HepG2 (cell line): ENCODE results near the gene MCMBP. TPM values are rescaled to one million over a fixed set of nuclear protein-coding genes. Genes with fewer than 3 reads are reported as not detected.
A peak's percentile ranks its signal among the peaks of the same experiment; 100 is the strongest.

Experiments
- JDP2 ChIP-seq: sonication (generic); formaldehyde crosslinking; IDR thresholded peaks from 2 replicates; pipeline ENCODE4 v1.8.1; 2022; ENCODE audit warnings: missing genetic modification reagents, borderline replicate concordance
- PHF8 ChIP-seq: sonication (generic); formaldehyde crosslinking; IDR thresholded peaks from 2 replicates; pipeline ENCODE4 v1.5.0; 2020; ENCODE audit warnings: missing genetic modification reagents
- PLRG1 ChIP-seq: fragments of 450-650 bp; conservative IDR thresholded peaks from 2 replicates; pipeline ENCODE4 v1.6.1; 2016
- RAD51 ChIP-seq: fragments of 450-650 bp; IDR thresholded peaks from 2 replicates; pipeline ENCODE4 v1.6.1; 2016; ENCODE audit warnings: borderline replicate concordance
- ZNF350 ChIP-seq: sonication (generic); formaldehyde crosslinking; IDR thresholded peaks from 2 replicates; pipeline ENCODE4 v1.4.0; 2020; ENCODE audit warnings: mild to moderate bottlenecking, low read depth, missing genetic modification reagents, borderline replicate concordance
- ZNF530 ChIP-seq: sonication (generic); formaldehyde crosslinking; IDR thresholded peaks from 2 replicates; pipeline ENCODE4 v1.5.0; 2020; ENCODE audit warnings: low read depth, mild to moderate bottlenecking, missing genetic modification reagents
- ZNF570 ChIP-seq: sonication (generic); formaldehyde crosslinking; IDR thresholded peaks from 2 replicates; pipeline ENCODE4 v1.4.0; 2020; ENCODE audit warnings: mild to moderate bottlenecking, missing genetic modification reagents, borderline replicate concordance
- polyA plus RNA-seq, 8 experiments: library from polyadenylated mRNA; depleted of rRNA in 3 of 8; stranded (reverse) in 7 of 8; unstranded in 1 of 8; fragments of >200 nt; fragmentation: Illumina TruSeq in 4 of 8; extraction: Trizol in 4 of 8; gene quantifications; 2 replicates each; pipeline versions ENCODE4 v1.2.1 to v1.2.3, GENCODE V29; 2011 to 2016; ENCODE audit warnings: low read depth in 4 of 8, missing spikeins in 1 of 8, mixed read lengths in 1 of 8; ENCODE audit not compliant: insufficient read depth in 1 of 8
- total RNA-seq, 5 experiments: library from RNA; depleted of rRNA; stranded (reverse); fragments of >200 nt; fragmentation: Illumina TruSeq; extraction: Trizol; gene quantifications; 2 replicates each; pipeline ENCODE4 v1.2.3, GENCODE V29; 2016; ENCODE audit warnings: low read depth in 1 of 5
- TF ChIP-seq, protein P1 (sequence below): IDR thresholded peaks from 2 replicates; pipeline ENCODE4 v1.6.1; 2012; ENCODE audit warnings: low read length, improper control_type of control experiment
- TF ChIP-seq, protein P2 (sequence below): sonication (generic); formaldehyde crosslinking; IDR thresholded peaks from 2 replicates; pipeline ENCODE4 v1.5.0; 2020; ENCODE audit warnings: mild to moderate bottlenecking, missing genetic modification reagents
- TF ChIP-seq, protein P3 (sequence below): sonication (generic); formaldehyde crosslinking; IDR thresholded peaks from 2 replicates; pipeline ENCODE4 v1.5.1; 2020; ENCODE audit warnings: mild to moderate bottlenecking, missing genetic modification reagents, moderate library complexity
- TF ChIP-seq, protein P4 (sequence below): sonication (generic); formaldehyde crosslinking; IDR thresholded peaks from 2 replicates; pipeline ENCODE4; 2020; ENCODE audit warnings: missing genetic modification reagents, mild to moderate bottlenecking, borderline replicate concordance
- TF ChIP-seq, protein P5 (sequence below): fragments of 450-650 bp; IDR thresholded peaks from 2 replicates; pipeline ENCODE4 v1.6.1; 2017; ENCODE audit warnings: mild to moderate bottlenecking

Gene MCMBP
- total and polyA plus RNA-seq, 2 of the 13 experiments (the other 11 are each of a cell fraction or from before 2014, with no cell fraction given): 35.7 to 62.4 TPM

DNA sequence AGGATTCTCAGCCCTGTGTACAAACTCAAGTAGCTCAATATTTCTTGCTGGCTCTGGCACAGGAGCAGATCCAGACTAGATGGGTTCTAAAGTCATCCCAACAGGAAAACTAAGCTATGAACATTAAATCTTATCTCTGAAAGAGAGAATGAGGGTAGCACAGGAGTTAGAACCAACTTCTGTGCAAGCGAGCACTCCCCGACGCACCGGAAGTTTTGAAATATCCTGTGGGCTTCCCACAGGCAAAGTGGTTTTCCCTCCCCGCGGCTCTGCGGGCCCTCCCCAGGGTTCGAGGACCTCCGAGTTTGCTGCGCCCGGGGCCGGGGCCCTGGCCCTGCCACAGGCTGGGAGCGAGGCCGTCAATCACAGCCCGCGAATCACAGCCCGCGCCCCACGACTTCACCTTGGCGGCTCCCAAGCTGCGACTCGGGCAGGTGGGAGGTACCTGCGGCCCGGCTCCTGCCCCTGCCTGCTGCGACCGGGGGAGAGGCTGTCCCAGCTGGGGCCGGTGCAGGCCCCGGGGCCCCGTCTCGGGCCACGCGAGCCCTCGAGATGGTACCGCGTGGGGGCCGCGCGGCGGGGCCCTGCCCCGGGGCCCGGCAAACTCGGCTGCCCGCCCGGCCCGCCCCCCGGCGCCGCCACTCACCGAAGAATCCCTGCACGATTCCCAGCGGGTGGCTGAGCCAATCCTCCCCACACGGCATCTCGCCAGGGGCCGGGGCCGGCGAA, 598 bp downstream of the MCMBP start (continued):
- TF ChIP-seq, protein P1, sequence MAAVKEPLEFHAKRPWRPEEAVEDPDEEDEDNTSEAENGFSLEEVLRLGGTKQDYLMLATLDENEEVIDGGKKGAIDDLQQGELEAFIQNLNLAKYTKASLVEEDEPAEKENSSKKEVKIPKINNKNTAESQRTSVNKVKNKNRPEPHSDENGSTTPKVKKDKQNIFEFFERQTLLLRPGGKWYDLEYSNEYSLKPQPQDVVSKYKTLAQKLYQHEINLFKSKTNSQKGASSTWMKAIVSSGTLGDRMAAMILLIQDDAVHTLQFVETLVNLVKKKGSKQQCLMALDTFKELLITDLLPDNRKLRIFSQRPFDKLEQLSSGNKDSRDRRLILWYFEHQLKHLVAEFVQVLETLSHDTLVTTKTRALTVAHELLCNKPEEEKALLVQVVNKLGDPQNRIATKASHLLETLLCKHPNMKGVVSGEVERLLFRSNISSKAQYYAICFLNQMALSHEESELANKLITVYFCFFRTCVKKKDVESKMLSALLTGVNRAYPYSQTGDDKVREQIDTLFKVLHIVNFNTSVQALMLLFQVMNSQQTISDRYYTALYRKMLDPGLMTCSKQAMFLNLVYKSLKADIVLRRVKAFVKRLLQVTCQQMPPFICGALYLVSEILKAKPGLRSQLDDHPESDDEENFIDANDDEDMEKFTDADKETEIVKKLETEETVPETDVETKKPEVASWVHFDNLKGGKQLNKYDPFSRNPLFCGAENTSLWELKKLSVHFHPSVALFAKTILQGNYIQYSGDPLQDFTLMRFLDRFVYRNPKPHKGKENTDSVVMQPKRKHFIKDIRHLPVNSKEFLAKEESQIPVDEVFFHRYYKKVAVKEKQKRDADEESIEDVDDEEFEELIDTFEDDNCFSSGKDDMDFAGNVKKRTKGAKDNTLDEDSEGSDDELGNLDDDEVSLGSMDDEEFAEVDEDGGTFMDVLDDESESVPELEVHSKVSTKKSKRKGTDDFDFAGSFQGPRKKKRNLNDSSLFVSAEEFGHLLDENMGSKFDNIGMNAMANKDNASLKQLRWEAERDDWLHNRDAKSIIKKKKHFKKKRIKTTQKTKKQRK: no peak
- no peak for TF ChIP-seq RAD51
- TF ChIP-seq, protein P2, sequence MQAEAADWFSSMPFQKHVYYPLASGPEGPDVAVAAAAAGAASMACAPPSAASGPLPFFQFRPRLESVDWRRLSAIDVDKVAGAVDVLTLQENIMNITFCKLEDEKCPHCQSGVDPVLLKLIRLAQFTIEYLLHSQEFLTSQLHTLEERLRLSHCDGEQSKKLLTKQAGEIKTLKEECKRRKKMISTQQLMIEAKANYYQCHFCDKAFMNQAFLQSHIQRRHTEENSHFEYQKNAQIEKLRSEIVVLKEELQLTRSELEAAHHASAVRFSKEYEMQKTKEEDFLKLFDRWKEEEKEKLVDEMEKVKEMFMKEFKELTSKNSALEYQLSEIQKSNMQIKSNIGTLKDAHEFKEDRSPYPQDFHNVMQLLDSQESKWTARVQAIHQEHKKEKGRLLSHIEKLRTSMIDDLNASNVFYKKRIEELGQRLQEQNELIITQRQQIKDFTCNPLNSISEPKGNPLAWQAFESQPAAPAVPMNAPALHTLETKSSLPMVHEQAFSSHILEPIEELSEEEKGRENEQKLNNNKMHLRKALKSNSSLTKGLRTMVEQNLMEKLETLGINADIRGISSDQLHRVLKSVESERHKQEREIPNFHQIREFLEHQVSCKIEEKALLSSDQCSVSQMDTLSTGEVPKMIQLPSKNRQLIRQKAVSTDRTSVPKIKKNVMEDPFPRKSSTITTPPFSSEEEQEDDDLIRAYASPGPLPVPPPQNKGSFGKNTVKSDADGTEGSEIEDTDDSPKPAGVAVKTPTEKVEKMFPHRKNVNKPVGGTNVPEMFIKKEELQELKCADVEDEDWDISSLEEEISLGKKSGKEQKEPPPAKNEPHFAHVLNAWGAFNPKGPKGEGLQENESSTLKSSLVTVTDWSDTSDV (CRISPR knock-in tag): no peak
- no peak for TF ChIP-seq ZNF530
- TF ChIP-seq JDP2 (CRISPR knock-in tag): no peak
- no peak for TF ChIP-seq ZNF350 (CRISPR knock-in tag)
- TF ChIP-seq ZNF570 (CRISPR knock-in tag): no peak
- TF ChIP-seq, protein P3, sequence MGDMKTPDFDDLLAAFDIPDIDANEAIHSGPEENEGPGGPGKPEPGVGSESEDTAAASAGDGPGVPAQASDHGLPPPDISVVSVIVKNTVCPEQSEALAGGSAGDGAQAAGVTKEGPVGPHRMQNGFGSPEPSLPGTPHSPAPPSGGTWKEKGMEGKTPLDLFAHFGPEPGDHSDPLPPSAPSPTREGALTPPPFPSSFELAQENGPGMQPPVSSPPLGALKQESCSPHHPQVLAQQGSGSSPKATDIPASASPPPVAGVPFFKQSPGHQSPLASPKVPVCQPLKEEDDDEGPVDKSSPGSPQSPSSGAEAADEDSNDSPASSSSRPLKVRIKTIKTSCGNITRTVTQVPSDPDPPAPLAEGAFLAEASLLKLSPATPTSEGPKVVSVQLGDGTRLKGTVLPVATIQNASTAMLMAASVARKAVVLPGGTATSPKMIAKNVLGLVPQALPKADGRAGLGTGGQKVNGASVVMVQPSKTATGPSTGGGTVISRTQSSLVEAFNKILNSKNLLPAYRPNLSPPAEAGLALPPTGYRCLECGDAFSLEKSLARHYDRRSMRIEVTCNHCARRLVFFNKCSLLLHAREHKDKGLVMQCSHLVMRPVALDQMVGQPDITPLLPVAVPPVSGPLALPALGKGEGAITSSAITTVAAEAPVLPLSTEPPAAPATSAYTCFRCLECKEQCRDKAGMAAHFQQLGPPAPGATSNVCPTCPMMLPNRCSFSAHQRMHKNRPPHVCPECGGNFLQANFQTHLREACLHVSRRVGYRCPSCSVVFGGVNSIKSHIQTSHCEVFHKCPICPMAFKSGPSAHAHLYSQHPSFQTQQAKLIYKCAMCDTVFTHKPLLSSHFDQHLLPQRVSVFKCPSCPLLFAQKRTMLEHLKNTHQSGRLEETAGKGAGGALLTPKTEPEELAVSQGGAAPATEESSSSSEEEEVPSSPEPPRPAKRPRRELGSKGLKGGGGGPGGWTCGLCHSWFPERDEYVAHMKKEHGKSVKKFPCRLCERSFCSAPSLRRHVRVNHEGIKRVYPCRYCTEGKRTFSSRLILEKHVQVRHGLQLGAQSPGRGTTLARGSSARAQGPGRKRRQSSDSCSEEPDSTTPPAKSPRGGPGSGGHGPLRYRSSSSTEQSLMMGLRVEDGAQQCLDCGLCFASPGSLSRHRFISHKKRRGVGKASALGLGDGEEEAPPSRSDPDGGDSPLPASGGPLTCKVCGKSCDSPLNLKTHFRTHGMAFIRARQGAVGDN (CRISPR knock-in tag): peak; percentile 58
- TF ChIP-seq PHF8 (CRISPR knock-in tag): peak; percentile 67
- TF ChIP-seq, protein P4, sequence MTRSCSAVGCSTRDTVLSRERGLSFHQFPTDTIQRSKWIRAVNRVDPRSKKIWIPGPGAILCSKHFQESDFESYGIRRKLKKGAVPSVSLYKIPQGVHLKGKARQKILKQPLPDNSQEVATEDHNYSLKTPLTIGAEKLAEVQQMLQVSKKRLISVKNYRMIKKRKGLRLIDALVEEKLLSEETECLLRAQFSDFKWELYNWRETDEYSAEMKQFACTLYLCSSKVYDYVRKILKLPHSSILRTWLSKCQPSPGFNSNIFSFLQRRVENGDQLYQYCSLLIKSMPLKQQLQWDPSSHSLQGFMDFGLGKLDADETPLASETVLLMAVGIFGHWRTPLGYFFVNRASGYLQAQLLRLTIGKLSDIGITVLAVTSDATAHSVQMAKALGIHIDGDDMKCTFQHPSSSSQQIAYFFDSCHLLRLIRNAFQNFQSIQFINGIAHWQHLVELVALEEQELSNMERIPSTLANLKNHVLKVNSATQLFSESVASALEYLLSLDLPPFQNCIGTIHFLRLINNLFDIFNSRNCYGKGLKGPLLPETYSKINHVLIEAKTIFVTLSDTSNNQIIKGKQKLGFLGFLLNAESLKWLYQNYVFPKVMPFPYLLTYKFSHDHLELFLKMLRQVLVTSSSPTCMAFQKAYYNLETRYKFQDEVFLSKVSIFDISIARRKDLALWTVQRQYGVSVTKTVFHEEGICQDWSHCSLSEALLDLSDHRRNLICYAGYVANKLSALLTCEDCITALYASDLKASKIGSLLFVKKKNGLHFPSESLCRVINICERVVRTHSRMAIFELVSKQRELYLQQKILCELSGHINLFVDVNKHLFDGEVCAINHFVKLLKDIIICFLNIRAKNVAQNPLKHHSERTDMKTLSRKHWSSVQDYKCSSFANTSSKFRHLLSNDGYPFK (CRISPR knock-in tag): no peak
- TF ChIP-seq, protein P5, sequence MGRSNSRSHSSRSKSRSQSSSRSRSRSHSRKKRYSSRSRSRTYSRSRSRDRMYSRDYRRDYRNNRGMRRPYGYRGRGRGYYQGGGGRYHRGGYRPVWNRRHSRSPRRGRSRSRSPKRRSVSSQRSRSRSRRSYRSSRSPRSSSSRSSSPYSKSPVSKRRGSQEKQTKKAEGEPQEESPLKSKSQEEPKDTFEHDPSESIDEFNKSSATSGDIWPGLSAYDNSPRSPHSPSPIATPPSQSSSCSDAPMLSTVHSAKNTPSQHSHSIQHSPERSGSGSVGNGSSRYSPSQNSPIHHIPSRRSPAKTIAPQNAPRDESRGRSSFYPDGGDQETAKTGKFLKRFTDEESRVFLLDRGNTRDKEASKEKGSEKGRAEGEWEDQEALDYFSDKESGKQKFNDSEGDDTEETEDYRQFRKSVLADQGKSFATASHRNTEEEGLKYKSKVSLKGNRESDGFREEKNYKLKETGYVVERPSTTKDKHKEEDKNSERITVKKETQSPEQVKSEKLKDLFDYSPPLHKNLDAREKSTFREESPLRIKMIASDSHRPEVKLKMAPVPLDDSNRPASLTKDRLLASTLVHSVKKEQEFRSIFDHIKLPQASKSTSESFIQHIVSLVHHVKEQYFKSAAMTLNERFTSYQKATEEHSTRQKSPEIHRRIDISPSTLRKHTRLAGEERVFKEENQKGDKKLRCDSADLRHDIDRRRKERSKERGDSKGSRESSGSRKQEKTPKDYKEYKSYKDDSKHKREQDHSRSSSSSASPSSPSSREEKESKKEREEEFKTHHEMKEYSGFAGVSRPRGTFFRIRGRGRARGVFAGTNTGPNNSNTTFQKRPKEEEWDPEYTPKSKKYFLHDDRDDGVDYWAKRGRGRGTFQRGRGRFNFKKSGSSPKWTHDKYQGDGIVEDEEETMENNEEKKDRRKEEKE: no peak
- no peak for TF ChIP-seq PLRG1
